Nephron (organoid): ENCODE results near the gene BAZ2B.
A peak's percentile ranks its signal among the peaks of the same experiment; 100 is the strongest.

Experiments
- H3K27ac Mint-ChIP-seq, 3 experiments: 2 replicates each; pipeline ENCODE4 v1.8.0; 2020; ENCODE audit warnings: mixed read lengths in 3 of 3, mild to moderate bottlenecking in 2 of 3, moderate library complexity in 1 of 3
- H3K27me3 Mint-ChIP-seq: 2 replicates; pipeline ENCODE4 v1.8.0; 2021; ENCODE audit warnings: low read depth, mild to moderate bottlenecking, moderate library complexity, mixed read lengths
- H3K36me3 Mint-ChIP-seq: 2 replicates; pipeline ENCODE4 v1.8.0; 2020; ENCODE audit warnings: low read depth, mixed read lengths
- H3K4me1 Mint-ChIP-seq: 2 replicates; pipeline ENCODE4 v1.8.0; 2020; ENCODE audit warnings: mixed read lengths
- H3K4me3 Mint-ChIP-seq, 3 experiments: 2 replicates each; pipeline ENCODE4 v1.8.0; 2020; ENCODE audit warnings: mild to moderate bottlenecking in 3 of 3, mixed read lengths in 3 of 3, moderate library complexity in 2 of 3
- H3K9me3 Mint-ChIP-seq: 2 replicates; pipeline ENCODE4 v1.8.0; 2020; ENCODE audit warnings: mixed read lengths
- CTCF ChIP-seq, 3 experiments: fragments of 200-600 bp; sonication (generic); IDR thresholded peaks; one replicate each; pipeline ENCODE4 v1.5.0; 2021; ENCODE audit warnings: antibody characterized with exemption in 3 of 3; ENCODE audit not compliant: unreplicated experiment in 3 of 3

The BAZ2B gene

DNA sequence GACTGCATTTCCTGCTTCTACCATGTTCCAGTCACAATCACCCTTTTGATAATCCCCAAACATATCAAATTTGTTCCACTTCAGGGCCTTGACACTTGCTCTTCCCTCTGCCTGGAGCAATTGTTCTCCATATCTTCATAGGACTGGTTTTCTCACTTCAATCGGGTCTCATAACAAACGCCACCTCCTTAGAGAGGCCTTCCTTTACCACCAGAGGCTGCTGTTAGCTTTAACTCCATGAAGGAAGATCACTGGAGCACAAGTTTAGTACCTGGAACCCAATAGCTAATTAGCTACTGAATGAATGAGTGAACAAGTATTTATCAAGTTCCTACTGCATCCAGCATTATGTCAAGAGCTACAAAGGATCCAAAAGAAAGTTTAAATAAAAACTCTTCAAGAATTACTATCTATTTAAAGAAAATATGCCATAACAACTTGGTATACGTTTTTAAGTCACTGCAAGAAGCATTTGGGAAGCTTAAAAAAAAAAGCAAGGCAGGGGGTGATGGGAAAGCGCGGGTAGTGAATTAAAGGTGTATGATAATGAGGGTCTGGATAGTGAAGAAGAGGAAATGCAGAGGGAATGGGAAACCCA, 58.8 kb downstream of the BAZ2B start:
- H3K4me1 Mint-ChIP-seq: no peaks in the 10 kb centered on the region
- no peaks in the 10 kb centered on the region for H3K9me3 Mint-ChIP-seq
- no peak overlapping the region for H3K27ac Mint-ChIP-seq

DNA sequence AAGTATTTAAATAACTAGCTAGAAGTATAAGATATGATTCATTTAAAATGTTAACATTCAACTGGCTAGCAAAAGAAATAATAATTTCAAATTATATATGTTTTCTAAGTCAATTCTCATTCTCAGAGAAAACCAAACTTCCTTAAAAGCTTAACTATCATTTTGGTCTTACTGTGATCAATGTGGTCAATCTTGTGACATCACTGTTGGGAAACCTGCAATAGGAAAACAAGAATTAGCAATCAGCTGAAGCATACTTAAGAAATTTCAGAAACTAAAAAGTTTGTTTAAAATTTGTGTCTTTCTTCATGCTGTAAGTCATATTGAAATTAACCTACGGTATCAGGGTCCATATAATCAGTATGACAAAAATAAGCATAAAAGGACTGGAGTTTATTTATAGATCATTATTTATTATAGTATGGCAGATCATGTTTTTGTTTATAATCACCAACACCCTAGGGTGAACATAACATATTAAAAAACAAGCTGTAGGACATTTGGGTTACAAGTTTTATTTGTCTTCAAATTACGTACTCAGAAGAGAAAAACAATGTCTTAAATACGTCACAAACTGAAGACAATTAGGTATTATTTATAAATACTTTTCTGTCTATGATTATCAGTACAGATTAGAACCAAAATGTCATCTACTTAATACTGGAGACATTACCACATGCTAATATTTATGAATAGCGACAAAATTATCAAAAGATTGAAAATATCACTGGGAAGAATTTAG, 60.5 kb downstream of the BAZ2B start:
- Mint-ChIP-seq H3K9me3 (no peaks in the 10 kb centered on the region), H3K27me3 (no peaks in the 10 kb centered on the region), H3K27ac (no peak overlapping the region), H3K4me3 (no peak overlapping the region), H3K36me3 (peaks cover 29% of the 10 kb centered on the region), H3K4me1 (no peaks in the 10 kb centered on the region)
- TF ChIP-seq CTCF (IDR thresholded peaks at IDR 0.05; ENCODE audit: unreplicated experiment in 3 of 3): no peak

More for the DNA sequence above, 58.8 kb downstream of the BAZ2B start:
- Mint-ChIP-seq H3K27me3 (no peaks in the 10 kb centered on the region), H3K4me3 (no peak overlapping the region), H3K36me3 (peaks cover 29% of the 10 kb centered on the region)
- TF ChIP-seq CTCF (IDR thresholded peaks at IDR 0.05; ENCODE audit: unreplicated experiment in 3 of 3): peak in 1 of 3 experiments; percentile 9

DNA sequence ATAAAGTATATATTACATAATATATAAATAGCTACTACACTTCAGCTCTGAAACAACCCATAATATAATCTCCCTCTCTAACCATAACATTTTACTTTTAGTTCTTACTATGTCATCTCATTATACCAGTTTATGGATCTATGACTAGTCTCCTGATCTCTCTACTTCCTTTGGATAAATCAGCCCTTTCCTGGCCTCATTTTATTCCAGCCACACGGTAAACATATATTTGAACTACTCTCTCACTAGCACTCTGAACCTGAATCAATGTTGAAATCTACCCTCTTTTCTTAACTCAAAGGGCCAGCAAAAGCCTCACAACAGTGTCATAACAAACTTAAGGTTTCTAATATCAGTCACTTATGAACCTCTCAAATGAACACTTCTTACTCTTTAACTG, 62.6 kb downstream of the BAZ2B start:
- Mint-ChIP-seq H3K4me3 (no peak overlapping the region), H3K27me3 (no peaks in the 10 kb centered on the region), H3K27ac (no peak overlapping the region), H3K36me3 (peaks cover 38% of the 10 kb centered on the region), H3K9me3 (no peaks in the 10 kb centered on the region), H3K4me1 (no peaks in the 10 kb centered on the region)
- TF ChIP-seq CTCF (IDR thresholded peaks at IDR 0.05; ENCODE audit: unreplicated experiment in 3 of 3): no peak

DNA sequence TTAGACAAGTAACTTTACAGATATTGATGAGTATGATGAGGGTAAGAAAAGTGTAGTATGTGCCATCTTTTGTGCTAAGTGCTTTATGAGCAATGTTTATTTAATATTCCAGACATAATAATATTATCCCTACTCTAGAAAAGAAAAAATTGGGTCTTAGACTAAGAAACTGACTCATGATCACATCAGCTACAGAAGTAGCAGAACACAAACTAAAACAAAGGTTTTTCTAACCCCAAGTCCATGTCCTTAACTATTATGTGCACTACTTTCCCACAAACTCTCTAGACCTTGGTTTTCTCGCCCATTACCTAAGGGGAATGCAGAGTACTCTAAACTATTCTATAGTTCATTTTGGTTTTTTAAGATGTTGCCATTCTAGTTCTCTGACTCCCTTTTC, 64.5 kb downstream of the BAZ2B start:
- Mint-ChIP-seq H3K4me1 (peaks cover 3% of the 10 kb centered on the region), H3K9me3 (no peaks in the 10 kb centered on the region)

DNA sequence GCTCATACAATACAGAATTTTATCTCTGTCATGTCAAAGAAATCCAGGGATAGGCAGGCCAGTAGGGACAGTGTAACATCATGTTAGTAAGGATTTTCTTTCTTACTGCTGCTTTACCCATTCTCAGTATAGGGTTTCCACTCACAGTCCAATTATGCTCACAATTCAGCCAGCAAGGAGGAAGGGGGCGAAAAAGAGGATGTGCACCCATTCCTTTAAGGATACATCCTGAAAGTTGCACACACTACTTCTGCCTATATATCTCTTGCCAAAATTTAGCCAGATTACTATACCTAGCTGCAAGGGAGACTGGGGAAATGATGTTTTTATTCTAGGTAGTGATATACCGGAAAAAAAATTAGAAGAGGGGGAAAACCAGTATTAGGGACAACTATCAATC, 66.1 kb downstream of the BAZ2B start:
- Mint-ChIP-seq H3K27me3 (no peaks in the 10 kb centered on the region), H3K9me3 (no peaks in the 10 kb centered on the region), H3K27ac (no peak overlapping the region), H3K4me3 (no peak overlapping the region), H3K36me3 (peaks cover 40% of the 10 kb centered on the region), H3K4me1 (peaks cover 5% of the 10 kb centered on the region)
- TF ChIP-seq CTCF (IDR thresholded peaks at IDR 0.05; ENCODE audit: unreplicated experiment in 3 of 3): no peak

More for the DNA sequence above, 64.5 kb downstream of the BAZ2B start:
- Mint-ChIP-seq H3K27me3 (no peaks in the 10 kb centered on the region), H3K36me3 (peaks cover 25% of the 10 kb centered on the region), H3K4me3 (no peak overlapping the region), H3K27ac (no peak overlapping the region)
- TF ChIP-seq CTCF (IDR thresholded peaks at IDR 0.05; ENCODE audit: unreplicated experiment in 3 of 3): no peak

DNA sequence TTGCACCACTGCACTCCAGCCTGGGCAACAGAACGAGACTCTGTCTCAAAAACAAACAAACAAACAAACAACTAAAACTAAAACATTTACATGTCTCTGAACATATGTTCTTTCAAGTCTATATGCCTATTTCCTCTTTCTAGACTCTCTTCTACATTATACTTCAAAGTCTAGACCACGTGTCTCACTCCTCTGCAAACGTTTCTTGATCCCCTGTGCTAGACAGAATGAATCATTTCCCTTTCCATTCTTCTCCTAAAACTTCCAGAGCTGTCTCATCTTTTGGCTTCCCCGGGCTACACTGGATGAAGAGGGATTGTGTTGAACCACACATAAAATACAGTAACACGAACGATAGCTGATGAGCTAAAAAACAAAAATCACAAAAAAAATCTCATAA, 67.1 kb downstream of the BAZ2B start:
- TF ChIP-seq CTCF (IDR thresholded peaks at IDR 0.05; ENCODE audit: unreplicated experiment in 3 of 3): no peak
- peaks cover under 1% of the 10 kb centered on the region for H3K9me3 Mint-ChIP-seq
- H3K27ac Mint-ChIP-seq: no peak overlapping the region
- no peak overlapping the region for H3K4me3 Mint-ChIP-seq
- no peaks in the 10 kb centered on the region for H3K27me3 Mint-ChIP-seq
- H3K4me1 Mint-ChIP-seq: peaks cover 5% of the 10 kb centered on the region
- peaks cover 48% of the 10 kb centered on the region for H3K36me3 Mint-ChIP-seq
